ENCODE measurements around the gene CREB5. TPM values are rescaled to one million over a fixed set of nuclear protein-coding genes. Genes with fewer than 3 reads are reported as not detected.

The CREB5 gene
- total RNA-seq, 4 donors from 2014 or later, result 6.6 to 18.6 (median 12.6) TPM

GRCh38 chr7:28571405-28571804, 159.1 kb downstream of the CREB5 start:
- 97% methylated on average over 4 of the region's 4 CpGs for WGBS

DNA sequence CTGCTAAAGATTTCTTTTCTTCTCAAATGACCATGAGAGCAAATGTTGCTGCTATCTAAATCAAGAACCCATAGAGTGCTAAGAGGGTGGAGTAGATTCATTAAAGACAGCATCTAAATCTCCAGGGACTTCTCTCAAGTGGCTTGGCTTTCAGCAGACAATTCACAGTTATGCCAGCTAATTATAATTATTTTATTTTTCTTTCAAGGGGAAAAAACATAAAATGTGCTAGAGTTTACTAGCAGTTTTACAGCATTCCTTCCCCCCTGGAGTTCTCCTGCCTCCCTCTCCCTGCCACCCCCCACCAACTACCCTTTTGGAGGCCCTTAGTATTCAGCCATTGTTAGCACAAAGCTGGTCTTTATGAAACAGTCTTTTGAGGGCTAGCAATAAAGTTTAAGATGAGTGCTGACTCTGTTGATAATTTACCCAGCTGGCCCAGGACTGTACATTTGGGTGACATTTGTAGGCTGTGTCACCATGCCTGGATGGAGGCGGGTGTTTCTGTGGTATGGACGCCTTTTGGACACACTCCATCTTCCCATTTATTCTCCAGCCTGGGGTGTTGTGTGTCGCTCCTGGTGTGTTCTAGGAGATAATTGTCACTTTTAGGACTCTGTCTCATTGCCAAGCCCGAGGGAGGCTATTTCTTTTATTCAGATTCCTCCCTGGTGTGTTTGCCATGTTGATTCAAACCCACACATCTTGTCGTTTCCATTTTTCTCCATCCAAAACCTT, 160.2 kb downstream of the CREB5 start:
- no peak for TF ChIP-seq EP300 (IDR thresholded peaks at IDR 0.05)
- TF ChIP-seq CTCF (IDR thresholded peaks at IDR 0.05), result no peak
- TF ChIP-seq POLR2A (IDR thresholded peaks at IDR 0.05; ENCODE audit: low read depth), result no peak
- Histone ChIP-seq H3K4me3 (no peak overlapping the region), H3K4me1 (peaks cover 5 to 9% (median 7%) of the 10 kb centered on the region in 4 donors), H3K36me3 (no peaks in the 10 kb centered on the region), H3K27me3 (no peaks in the 10 kb centered on the region), H3K27ac (replicated peaks in 1 of 4) (no peak overlapping the region), H3K9me3 (no peaks in the 10 kb centered on the region)
- no peak for DNase-seq (ENCODE audit: extremely low spot score)
- 70% methylated on average over 5 of the region's 5 CpGs for WGBS
- intact Hi-C loops (cut with DNase I), result no loop called here

More at GRCh38 chr7:28571405-28571804, 159.1 kb downstream of the CREB5 start:
- H3K36me3 ChIP-seq, result no peaks in the 10 kb centered on the region
- intact Hi-C loops (cut with DNase I), result no loop called here
- H3K27ac ChIP-seq (replicated peaks in 1 of 4), result no peak overlapping the region
- TF ChIP-seq CTCF (IDR thresholded peaks at IDR 0.05), result no peak
- no peak for TF ChIP-seq POLR2A (IDR thresholded peaks at IDR 0.05; ENCODE audit: low read depth)
- TF ChIP-seq EP300 (IDR thresholded peaks at IDR 0.05), result no peak
- no peak for TF ChIP-seq POLR2AphosphoS5 (IDR thresholded peaks at IDR 0.05)
- no peaks in the 10 kb centered on the region for H3K9me3 ChIP-seq
- H3K4me1 ChIP-seq, result peaks cover 5 to 9% (median 7%) of the 10 kb centered on the region in 4 donors
- H3K27me3 ChIP-seq, result no peaks in the 10 kb centered on the region
- no peak overlapping the region for H3K4me3 ChIP-seq
- DNase-seq (ENCODE audit: extremely low spot score), result no peak

DNA sequence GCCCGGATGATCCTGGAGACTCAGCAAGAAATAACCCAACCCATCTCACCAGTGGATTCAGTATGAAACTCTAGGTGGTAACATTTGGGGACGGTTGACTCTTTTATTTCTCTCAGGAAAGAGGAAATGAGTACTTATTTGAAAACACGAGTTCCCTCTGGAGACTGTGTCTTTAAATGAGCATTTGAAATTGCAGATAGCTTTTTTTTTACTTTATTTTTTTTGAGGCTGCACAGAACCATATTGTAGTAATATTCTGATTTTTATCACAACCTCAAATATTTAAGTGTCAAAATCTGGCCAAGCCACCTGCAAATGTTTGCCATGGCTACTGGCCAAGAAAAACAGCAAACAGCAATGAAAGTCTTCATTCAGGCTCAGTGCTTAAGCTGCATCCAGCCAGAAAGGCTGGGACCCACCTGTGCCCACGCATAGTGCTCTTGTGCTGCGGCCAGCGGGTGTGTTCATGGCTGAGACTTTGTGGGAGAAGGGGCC, 160.8 kb downstream of the CREB5 start:
- H3K36me3 ChIP-seq, result no peaks in the 10 kb centered on the region
- intact Hi-C loops (cut with DNase I), result no loop called here
- TF ChIP-seq POLR2AphosphoS5 (IDR thresholded peaks at IDR 0.05) (no peak), CTCF (IDR thresholded peaks at IDR 0.05) (no peak), POLR2A (IDR thresholded peaks at IDR 0.05; ENCODE audit: low read depth) (no peak), EP300 (IDR thresholded peaks at IDR 0.05) (no peak)
- H3K27ac ChIP-seq (replicated peaks in 1 of 4), result no peak overlapping the region
- peaks cover 5 to 9% (median 7%) of the 10 kb centered on the region in 4 donors for H3K4me1 ChIP-seq
- no peak overlapping the region for H3K4me3 ChIP-seq
- 55% methylated on average over 6 of the region's 6 CpGs for WGBS
- no peak for DNase-seq (ENCODE audit: extremely low spot score)
- no peaks in the 10 kb centered on the region for H3K27me3 ChIP-seq
- H3K9me3 ChIP-seq, result no peaks in the 10 kb centered on the region

DNA sequence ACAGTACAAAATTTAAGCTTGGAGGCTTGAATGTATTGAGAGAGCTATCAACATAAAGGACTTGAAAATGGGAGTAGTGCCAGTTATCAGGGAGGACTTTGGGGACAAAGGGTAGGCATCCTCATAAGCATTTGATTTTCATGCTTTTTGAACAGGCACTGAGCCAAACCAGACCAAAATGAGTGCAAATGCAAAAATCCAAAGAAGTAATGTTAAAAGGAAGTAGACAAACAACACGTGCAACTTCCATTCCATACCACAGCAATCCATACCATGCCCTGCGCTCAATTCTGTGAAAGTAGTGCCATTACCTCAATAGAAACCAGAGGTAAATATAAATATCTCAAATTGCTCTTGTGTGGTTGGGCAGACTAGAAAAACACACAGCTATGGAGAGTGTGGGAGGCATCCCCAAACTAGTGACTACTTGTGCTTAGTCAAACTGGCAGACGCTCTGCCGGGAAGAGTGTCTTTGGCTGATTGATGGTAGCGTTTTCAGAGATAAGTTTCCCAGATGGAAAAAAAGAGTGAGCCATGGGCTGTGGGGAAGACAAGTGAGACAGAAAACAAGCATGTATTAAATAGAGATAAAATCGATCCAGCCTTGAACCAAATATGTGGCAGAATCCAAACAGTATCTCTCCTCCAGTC, 161.5 kb downstream of the CREB5 start:
- 73% methylated on average over 6 of the region's 6 CpGs for WGBS
- no peak for DNase-seq (ENCODE audit: extremely low spot score)
- TF ChIP-seq POLR2A (IDR thresholded peaks at IDR 0.05; ENCODE audit: low read depth) (no peak), POLR2AphosphoS5 (IDR thresholded peaks at IDR 0.05) (no peak), CTCF (IDR thresholded peaks at IDR 0.05) (no peak), EP300 (IDR thresholded peaks at IDR 0.05) (no peak)
- Histone ChIP-seq H3K4me3 (no peak overlapping the region), H3K4me1 (peaks cover 5 to 9% (median 7%) of the 10 kb centered on the region in 4 donors), H3K36me3 (no peaks in the 10 kb centered on the region), H3K27ac (replicated peaks in 1 of 4) (no peak overlapping the region), H3K27me3 (no peaks in the 10 kb centered on the region), H3K9me3 (no peaks in the 10 kb centered on the region)
- intact Hi-C loops (cut with DNase I), result no loop called here

All from esophagus muscularis mucosa (tissue), 4 donors.